Endothelial cell of umbilical vein (primary cell): ENCODE results near the gene ZNF844. TPM values are rescaled to one million over a fixed set of nuclear protein-coding genes. Genes with fewer than 3 reads are reported as not detected.
"Not testable (repeated sequence)": the region's sequence is repeated elsewhere in the genome, so short reads cannot be mapped to it uniquely, and the experiment has no call there.

ENCODE experiments used
- BruUV-seq: library from RNA; stranded (reverse); fragments of 400-500 nt; replicated peaks from 2 replicates; lab custom pipeline; 2021; lab: Mats Ljungman, UMichigan
- CTCF ChIA-PET: fragments of 300-600, 350-600 bp; sonication (Branson Sonifier 250); formaldehyde crosslinking; loops from one replicate; lab custom pipeline; 2021; ENCODE audit warnings: antibody characterized with exemption, inconsistent platforms; lab: Charles Lee
- POLR2A ChIA-PET: fragments of 300-600, 350-600 bp; sonication (Branson Sonifier 250); formaldehyde crosslinking; loops from one replicate; lab custom pipeline; 2021; ENCODE audit warnings: antibody characterized with exemption, inconsistent platforms; lab: Charles Lee
- DNase-seq: peaks from one replicate; pipeline ENCODE4 v3.0.0-alpha.2; 2011; ENCODE audit warnings: low read depth, low spot score
- FAIRE-seq: peaks from 2 replicates; lab custom pipeline; 2011; peaks lifted over from hg19 to GRCh38; lab: Jason Lieb, UNC
- H2AFZ ChIP-seq: 2 replicates; pipeline ENCODE4 v1.6.0; 2012; ENCODE audit warnings: low read depth, low read length, control low read depth, inconsistent platforms
- H3K27ac ChIP-seq: 2 replicates; pipeline ENCODE4 v1.5.1; 2011; ENCODE audit warnings: low read depth, mild to moderate bottlenecking, control low read depth, low read length, moderate library complexity; ENCODE audit not compliant: insufficient read depth
- H3K27me3 ChIP-seq, 2 experiments: 2 replicates each; pipeline versions ENCODE4 v1.6.0 to v1.6.1; 2011; ENCODE audit warnings: low read length in 2 of 2, mixed read lengths in 1 of 2; ENCODE audit not compliant: control insufficient read depth in 2 of 2, insufficient read depth in 2 of 2
- H3K36me3 ChIP-seq, 2 experiments: 2 replicates in 1 of 2; 3 replicates in 1 of 2; pipeline ENCODE4 v1.5.1; 2011; ENCODE audit warnings: low read length in 2 of 2, mild to moderate bottlenecking in 1 of 2, moderate library complexity in 1 of 2; ENCODE audit not compliant: control insufficient read depth in 2 of 2, insufficient read depth in 2 of 2; ENCODE audit errors: extremely low read depth in 1 of 2
- H3K4me1 ChIP-seq: 3 replicates; pipeline ENCODE4 v1.5.1; 2011; ENCODE audit warnings: mild to moderate bottlenecking, low read length; ENCODE audit not compliant: control insufficient read depth, insufficient read depth; ENCODE audit errors: extremely low read depth
- H3K4me2 ChIP-seq: 2 replicates; pipeline ENCODE4 v1.6.1; 2011; ENCODE audit warnings: low read length, control low read depth, mixed read lengths; ENCODE audit not compliant: insufficient read depth
- H3K4me3 ChIP-seq, 3 experiments: fragments of 200-600 bp in 1 of 3; sonication (generic), shearing (Covaris generic) in 1 of 3; replicated peaks in 1 of 3; 2 replicates each; pipeline ENCODE4 v1.5.1; 2011 to 2016; ENCODE audit warnings: control low read depth in 3 of 3, low read length in 3 of 3, mild to moderate bottlenecking in 2 of 3, inconsistent platforms in 1 of 3, low read depth in 1 of 3, moderate library complexity in 1 of 3; ENCODE audit not compliant: insufficient read depth in 1 of 3
- H3K79me2 ChIP-seq: 2 replicates; pipeline ENCODE4 v1.6.0; 2012; ENCODE audit warnings: low read length, inconsistent platforms; ENCODE audit not compliant: control insufficient read depth, insufficient read depth
- H3K9ac ChIP-seq: replicated peaks from 2 replicates; pipeline ENCODE3; 2011; ENCODE audit warnings: low read length, control low read depth; ENCODE audit not compliant: insufficient read depth; ENCODE audit errors: extremely low read depth
- H3K9me1 ChIP-seq: replicated peaks from 3 replicates; pipeline ENCODE4 v1.6.0; 2011; ENCODE audit warnings: mild to moderate bottlenecking, low read length; ENCODE audit not compliant: control insufficient read depth, insufficient read depth; ENCODE audit errors: extremely low read depth
- H3K9me3 ChIP-seq: replicated peaks from 2 replicates; pipeline ENCODE4 v1.5.1; 2012; ENCODE audit warnings: low read length, inconsistent platforms; ENCODE audit not compliant: control insufficient read depth, insufficient read depth
- H4K20me1 ChIP-seq: replicated peaks from 2 replicates; pipeline ENCODE3; 2011; ENCODE audit warnings: mild to moderate bottlenecking, low read length; ENCODE audit not compliant: control insufficient read depth, insufficient read depth; ENCODE audit errors: extremely low read depth
- EZH2 ChIP-seq: IDR thresholded peaks from 2 replicates; pipeline ENCODE4 v1.6.1; 2012; ENCODE audit warnings: borderline replicate concordance, low read depth, mild to moderate bottlenecking, moderate library complexity, low read length, inconsistent platforms; ENCODE audit not compliant: severe bottlenecking
- FOS ChIP-seq: IDR thresholded peaks from 2 replicates; pipeline ENCODE4 v1.6.1; 2011; ENCODE audit warnings: mild to moderate bottlenecking, low read length, moderate library complexity, borderline replicate concordance; ENCODE audit not compliant: insufficient read depth
- JUN ChIP-seq: IDR thresholded peaks from 2 replicates; pipeline ENCODE4 v1.6.1; 2011; ENCODE audit warnings: borderline replicate concordance, low read depth; ENCODE audit not compliant: insufficient read length, insufficient read depth
- MAX ChIP-seq: IDR thresholded peaks from 2 replicates; pipeline ENCODE4 v1.6.1; 2011; ENCODE audit not compliant: insufficient read depth, insufficient read length
- MYC ChIP-seq: IDR thresholded peaks from one replicate; pipeline ENCODE4 v1.6.1; 2011; ENCODE audit warnings: mild to moderate bottlenecking, low read depth, low read length
- POLR2AphosphoS5 ChIP-seq: IDR thresholded peaks from 2 replicates; pipeline ENCODE4 v1.6.1; 2012; ENCODE audit warnings: low read depth, mild to moderate bottlenecking, control low read depth, low read length, moderate library complexity; ENCODE audit not compliant: insufficient read depth
- dilution Hi-C: fragments of 300-500 bp; cut with MboI; formaldehyde crosslinking; loops from one replicate; pipeline ENCODE4 v1.15.0; 2019; ENCODE audit warnings: low sequenced_read_pairs; ENCODE audit not compliant: extremely low pct_ligation_motif_present
- intact Hi-C: fragments of 100-400 bp; cut with micrococcal nuclease; formaldehyde crosslinking; loops from one replicate; pipeline ENCODE4 v1.10.0; 2022
- polyA plus RNA-seq, 4 experiments: library from polyadenylated mRNA; depleted of rRNA in 3 of 4; stranded (reverse) in 3 of 4; unstranded in 1 of 4; fragments of >200 nt; gene quantifications; 2 replicates each; pipeline versions ENCODE4 v1.2.1 to v1.2.3, GENCODE V29; 2011 to 2012; ENCODE audit warnings: missing spikeins in 1 of 4
- total RNA-seq: library from RNA; stranded (reverse); gene quantifications from 2 replicates; pipeline ENCODE4 v1.2.3, GENCODE V29; 2021
- TF ChIP-seq, protein P1 (sequence below), 2 donors: IDR thresholded peaks; 1 replicate in 1 of 2; 2 replicates in 1 of 2; pipeline ENCODE4 v1.5.1; 2011; ENCODE audit warnings: low read length in 2 of 2, mild to moderate bottlenecking in 2 of 2, moderate library complexity in 2 of 2, control low read depth in 1 of 2, inconsistent platforms in 1 of 2, low read depth in 1 of 2; ENCODE audit not compliant: insufficient read depth in 1 of 2; ENCODE audit errors: extremely low read depth in 1 of 2

The ZNF844 gene
- total and polyA plus RNA-seq, 2 donors (not counting 3 experiments of a cell fraction or from before 2014, with no cell fraction given), result 0.90 to 3.8 TPM

- no peak overlapping the region for H3K4me2 ChIP-seq
- no peaks in the 10 kb centered on the region for H3K36me3 ChIP-seq
- FAIRE-seq, result no peak
- no peaks in the 10 kb centered on the region for H3K9me3 ChIP-seq
- dilution Hi-C loops, result no loop called here
- no peaks in the 10 kb centered on the region for H3K79me2 ChIP-seq
- no peak overlapping the region for H3K27ac ChIP-seq
- H3K9me1 ChIP-seq, result no peaks in the 10 kb centered on the region
- H3K4me1 ChIP-seq, result peaks cover under 1% of the 10 kb centered on the region
- no peak for TF ChIP-seq JUN
- TF ChIP-seq, protein P1, sequence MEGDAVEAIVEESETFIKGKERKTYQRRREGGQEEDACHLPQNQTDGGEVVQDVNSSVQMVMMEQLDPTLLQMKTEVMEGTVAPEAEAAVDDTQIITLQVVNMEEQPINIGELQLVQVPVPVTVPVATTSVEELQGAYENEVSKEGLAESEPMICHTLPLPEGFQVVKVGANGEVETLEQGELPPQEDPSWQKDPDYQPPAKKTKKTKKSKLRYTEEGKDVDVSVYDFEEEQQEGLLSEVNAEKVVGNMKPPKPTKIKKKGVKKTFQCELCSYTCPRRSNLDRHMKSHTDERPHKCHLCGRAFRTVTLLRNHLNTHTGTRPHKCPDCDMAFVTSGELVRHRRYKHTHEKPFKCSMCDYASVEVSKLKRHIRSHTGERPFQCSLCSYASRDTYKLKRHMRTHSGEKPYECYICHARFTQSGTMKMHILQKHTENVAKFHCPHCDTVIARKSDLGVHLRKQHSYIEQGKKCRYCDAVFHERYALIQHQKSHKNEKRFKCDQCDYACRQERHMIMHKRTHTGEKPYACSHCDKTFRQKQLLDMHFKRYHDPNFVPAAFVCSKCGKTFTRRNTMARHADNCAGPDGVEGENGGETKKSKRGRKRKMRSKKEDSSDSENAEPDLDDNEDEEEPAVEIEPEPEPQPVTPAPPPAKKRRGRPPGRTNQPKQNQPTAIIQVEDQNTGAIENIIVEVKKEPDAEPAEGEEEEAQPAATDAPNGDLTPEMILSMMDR (IDR thresholded peaks at IDR 0.05; ENCODE audit: extremely low read depth in 1 of 2, insufficient read depth in 1 of 2, low read depth in 1 of 2, low read length in 2 of 2), result no peak
- no peak for TF ChIP-seq MAX
- TF ChIP-seq POLR2AphosphoS5, result no peak
- TF ChIP-seq MYC, result no peak
- TF ChIP-seq EZH2, result no peak
- no peak for TF ChIP-seq FOS
- H3K27me3 ChIP-seq, result no peaks in the 10 kb centered on the region
- no TSS peak for BruUV-seq
- ChIA-PET CTCF (no interaction called here), POLR2A (no interaction called here)
- no peak overlapping the region for H2AFZ ChIP-seq
- H4K20me1 ChIP-seq, result no peaks in the 10 kb centered on the region
- H3K9ac ChIP-seq, result no peak overlapping the region
- no peak overlapping the region for H3K4me3 ChIP-seq
- no peak for DNase-seq
- intact Hi-C loops, result no loop called here
Observed at GRCh38 chr19:12098040-12098439, 33.5 kb downstream of the ZNF844 start.

GRCh38 chr19:12103909-12104308 is 39.4 kb downstream of the ZNF844 start:
- not testable (repeated sequence) for H4K20me1 ChIP-seq

More at GRCh38 chr19:12103909-12104308, 39.4 kb downstream of the ZNF844 start:
- H3K9ac ChIP-seq, BruUV-seq, H3K9me3 ChIP-seq, H3K27me3 ChIP-seq, H3K4me2 ChIP-seq, DNase-seq, H2AFZ ChIP-seq, intact Hi-C loops, dilution Hi-C loops, CTCF ChIA-PET, POLR2A ChIA-PET, H3K9me1 ChIP-seq, H3K79me2 ChIP-seq, H3K4me3 ChIP-seq, H3K36me3 ChIP-seq, H3K27ac ChIP-seq, H3K4me1 ChIP-seq, FAIRE-seq: not testable (repeated sequence)
